GM12878 (cell line): ENCODE results near the gene SNX19. TPM values are rescaled to one million over a fixed set of nuclear protein-coding genes. Genes with fewer than 3 reads are reported as not detected.

Experiments
- ATAC-seq: fragments of 200-7000 bp; cut with Tn5 transposase; 3 replicates; pipeline ENCODE4 v1.9.1; 2020; ENCODE audit warnings: mild to moderate bottlenecking, moderate library complexity
- BruUV-seq: library from RNA; stranded (reverse); fragments of 400-500 nt; replicated peaks from 2 replicates; lab custom pipeline; 2021; lab: Mats Ljungman, UMichigan
- CTCF ChIA-PET: fragments of 300-600 bp; sonication (Branson Sonifier 250); formaldehyde crosslinking; extraction: SDS; loops from one replicate; lab custom pipeline; 2021; ENCODE audit warnings: inconsistent platforms; lab: Yijun Ruan, JAX
- POLR2A ChIA-PET: fragments of 350-600 bp; formaldehyde crosslinking; extraction: SDS; loops from one replicate; lab custom pipeline; 2021; ENCODE audit warnings: inconsistent platforms; lab: Charles Lee
- RAD21 ChIA-PET: fragments of 300-600 bp; sonication (Branson Sonifier 250); formaldehyde crosslinking; loops from one replicate; lab custom pipeline; 2023; ENCODE audit warnings: antibody characterized with exemption; ENCODE audit not compliant: unreplicated experiment; lab: Charles Lee
- SMC1A ChIA-PET: fragments of 300-600 bp; sonication (Branson Sonifier 250); formaldehyde crosslinking; loops from one replicate; lab custom pipeline; 2023; ENCODE audit not compliant: unreplicated experiment, uncharacterized antibody; lab: Charles Lee
- DNase-seq: peaks from one replicate; pipeline ENCODE4 v3.0.0-alpha.2; 2011; ENCODE audit warnings: low read depth, low spot score
- FAIRE-seq: peaks from 3 replicates; lab custom pipeline; 2011; peaks lifted over from hg19 to GRCh38; lab: Jason Lieb, UNC
- H2AFZ ChIP-seq: 2 replicates; pipeline ENCODE4 v1.6.0; 2011; ENCODE audit warnings: low read depth, low read length, control low read depth; ENCODE audit not compliant: control insufficient read depth
- H3K27ac ChIP-seq: 2 replicates; pipeline ENCODE4 v1.5.1; 2011; ENCODE audit warnings: control low read depth; ENCODE audit not compliant: control insufficient read depth, insufficient read depth
- H3K27me3 ChIP-seq, 2 experiments: replicated peaks in 1 of 2; 2 replicates each; pipeline versions ENCODE4 v1.6.0 to v1.6.1; 2011; ENCODE audit warnings: low read length in 1 of 2; ENCODE audit not compliant: control insufficient read depth in 2 of 2, insufficient read depth in 2 of 2
- H3K36me3 ChIP-seq, 2 experiments: 2 replicates each; pipeline ENCODE4 v1.5.1; 2011; ENCODE audit warnings: low read length in 1 of 2; ENCODE audit not compliant: control insufficient read depth in 2 of 2, insufficient read depth in 2 of 2
- H3K4me1 ChIP-seq: 2 replicates; pipeline ENCODE4 v1.6.1; 2011; ENCODE audit warnings: mild to moderate bottlenecking, low read length, moderate library complexity, mixed read lengths; ENCODE audit not compliant: control insufficient read depth, insufficient read depth
- H3K4me2 ChIP-seq: 2 replicates; pipeline ENCODE4 v1.6.0; 2011; ENCODE audit warnings: control low read depth; ENCODE audit not compliant: control insufficient read depth, insufficient read depth
- H3K4me3 ChIP-seq: fragments of 200-600 bp; sonication (generic); 2 replicates; pipeline ENCODE4 v1.5.1; 2016
- H3K79me2 ChIP-seq: 2 replicates; pipeline ENCODE4 v1.6.0; 2011; ENCODE audit warnings: low read length; ENCODE audit not compliant: control insufficient read depth, insufficient read depth
- H3K9ac ChIP-seq: 2 replicates; pipeline ENCODE4 v1.8.0; 2011; ENCODE audit warnings: low read length, control low read depth, mixed read lengths; ENCODE audit not compliant: control insufficient read depth, insufficient read depth
- H3K9me3 ChIP-seq: replicated peaks from 3 replicates; pipeline ENCODE4 v1.5.1; 2011; ENCODE audit warnings: mild to moderate bottlenecking, low read length; ENCODE audit not compliant: control insufficient read depth, insufficient read depth
- H4K20me1 ChIP-seq: 2 replicates; pipeline ENCODE4 v1.6.0; 2011; ENCODE audit not compliant: control insufficient read depth, insufficient read depth
- CHD2 ChIP-seq: IDR thresholded peaks from 2 replicates; pipeline ENCODE4 v1.6.1; 2011; ENCODE audit warnings: low read depth, low read length, improper control_type of control experiment, borderline replicate concordance
- MAX ChIP-seq: IDR thresholded peaks from 2 replicates; pipeline ENCODE4 v1.6.1; 2012; ENCODE audit warnings: low read depth, low read length, improper control_type of control experiment
- NFYB ChIP-seq: IDR thresholded peaks from 2 replicates; pipeline ENCODE4 v1.6.1; 2011; ENCODE audit warnings: low read depth, mild to moderate bottlenecking, low read length, improper control_type of control experiment, moderate library complexity; ENCODE audit not compliant: insufficient read depth
- NR2F1 ChIP-seq: fragments of 450-650 bp; conservative IDR thresholded peaks from 2 replicates; pipeline ENCODE4 v1.6.1; 2017; ENCODE audit warnings: mild to moderate bottlenecking
- PAX8 ChIP-seq: fragments of 450-650 bp; IDR thresholded peaks from 2 replicates; pipeline ENCODE4 v1.6.1; 2017; ENCODE audit warnings: mild to moderate bottlenecking, moderate library complexity
- PML ChIP-seq: IDR thresholded peaks from 2 replicates; pipeline ENCODE4 v1.6.1; 2012; ENCODE audit warnings: low read length, inconsistent platforms
- RAD21 ChIP-seq: IDR thresholded peaks from 2 replicates; pipeline ENCODE4 v1.6.1; 2011; ENCODE audit warnings: mild to moderate bottlenecking, low read depth, low read length, moderate library complexity; ENCODE audit not compliant: insufficient read depth
- SMAD5 ChIP-seq: IDR thresholded peaks from 2 replicates; pipeline ENCODE4 v1.6.1; 2016; ENCODE audit warnings: antibody characterized with exemption, low read depth
- SMARCA5 ChIP-seq: fragments of 450-650 bp; IDR thresholded peaks from 2 replicates; pipeline ENCODE4 v1.6.1; 2017; ENCODE audit warnings: mild to moderate bottlenecking
- ZNF274 ChIP-seq: IDR thresholded peaks from one replicate; pipeline ENCODE4 v1.8.0; 2011; ENCODE audit not compliant: insufficient read length, insufficient read depth
- WGBS: methylation state at CpG from one replicate; pipeline ENCODE4 v1.1.6; 2016; ENCODE audit warnings: low lambda C conversion rate; ENCODE audit not compliant: insufficient replicate concordance, insufficient coverage; ENCODE audit errors: missing lambda C conversion rate; 5-methylcytosine and 5-hydroxymethylcytosine counted together
- in situ Hi-C: fragments of 300-500 bp; cut with MboI; formaldehyde crosslinking; loops from 9 replicates; pipeline ENCODE4 v1.14.3; 2018; ENCODE audit warnings: mixed read lengths
- intact Hi-C: fragments of 100-400 bp; cut with micrococcal nuclease; formaldehyde crosslinking; loops from one replicate; pipeline ENCODE4 v1.14.2; 2022; ENCODE audit not compliant: unreplicated experiment
- polyA plus RNA-seq, 11 experiments: library from polyadenylated mRNA; depleted of rRNA in 4 of 11; unstranded in 6 of 11; stranded (reverse) in 5 of 11; fragments of >200 nt; fragmentation: Nextera tagmentation in 4 of 11; fragmentation: Illumina TruSeq in 1 of 11; extraction: Ambion mirVana in 4 of 11; extraction: Trizol in 1 of 11; gene quantifications; 1 replicate in 1 of 11; 2 replicates in 10 of 11; pipeline versions ENCODE4 v1.2.1 to v1.2.3, GENCODE V29; 2011 to 2016; ENCODE audit warnings: inconsistent platforms in 2 of 11, missing spikeins in 2 of 11, low read depth in 1 of 11
- total RNA-seq, 4 experiments: library from RNA; depleted of rRNA in 3 of 4; stranded (reverse); fragments of >200 nt in 3 of 4; fragmentation: Illumina TruSeq in 1 of 4; extraction: Trizol in 1 of 4; gene quantifications; 2 replicates each; pipeline versions ENCODE4 v1.2.1 to v1.2.3, GENCODE V29; 2013 to 2021

SNX19 gene
- total and polyA plus RNA-seq, 10 of the 15 experiments (the other 5 are each of a cell fraction or from before 2014, with no cell fraction given), result 3.0 to 46.9 (median 30.4) TPM

GRCh38 chr11:130916910-130917309 is 631 bp upstream of the SNX19 start:
- Histone ChIP-seq H3K27me3 (no peaks in the 10 kb centered on the region), H2AFZ (peak overlapping the region; percentile 98), H3K79me2 (peaks cover 18% of the 10 kb centered on the region), H3K9me3 (no peaks in the 10 kb centered on the region), H3K27ac (no peak overlapping the region), H3K4me2 (peak overlapping the region; percentile 98), H3K36me3 (0 out of 4 replicates have a peak, but pooled peaks cover 0 to 3% of the 10 kb centered on the region in 2 experiments), H4K20me1 (no peaks in the 10 kb centered on the region), H3K4me1 (peaks cover 10% of the 10 kb centered on the region), H3K4me3 (peak overlapping the region; percentile 47; the same call in 1 of the 2 replicates), H3K9ac (peak overlapping the region; percentile 69)
- ChIA-PET SMC1A (interaction anchor here (0.8 kb wide), 1 partner anchor 616 kb away, joined by 3 read pairs; no protein-coding TSS in a partner anchor), RAD21 (interaction anchor here (1.2 kb wide), 1 partner anchor 616 kb away, joined by 3 read pairs; no protein-coding TSS in a partner anchor), CTCF (interaction anchor here (0.6 to 2.5 kb wide), 14 partner anchors 9 to 757 kb away, joined by 3 to 16 read pairs (median 5); no protein-coding TSS in a partner anchor), POLR2A (interaction anchor here (0.5 kb wide), 1 partner anchor 606 kb away, joined by 4 read pairs; no protein-coding TSS in a partner anchor)
- 69% methylated on average over 8 of the region's 8 CpGs for WGBS
- no peak for DNase-seq
- ATAC-seq, result no peak
- in situ Hi-C loops (no loop called here), intact Hi-C loops (no loop called here)
- BruUV-seq, result no TSS peak
- TF ChIP-seq ZNF274, result no peak
- no peak for TF ChIP-seq NR2F1
- no peak for TF ChIP-seq CHD2
- no peak for TF ChIP-seq PAX8
- no peak for TF ChIP-seq RAD21
- TF ChIP-seq SMAD5, result no peak
- TF ChIP-seq MAX, result no peak
- TF ChIP-seq NFYB, result no peak
- no peak for TF ChIP-seq PML
- no peak for TF ChIP-seq SMARCA5
- no peak for FAIRE-seq
